Astrocyte of the spinal cord (primary cell): ENCODE results near the gene DNAJA3.

ENCODE experiments used
- DNase-seq: peaks from one replicate; pipeline ENCODE4 v3.0.0; 2011; ENCODE audit warnings: low read depth, low spot score
- H3K4me3 ChIP-seq: 2 replicates; pipeline ENCODE4 v1.5.1; 2011; ENCODE audit warnings: low read depth, mild to moderate bottlenecking, low read length, moderate library complexity
- in situ Hi-C: cut with HindIII; loops from 2 replicates; pipeline ENCODE4 v1.10.0; 2017; ENCODE audit warnings: low sequenced_read_pairs
- TF ChIP-seq, protein P1 (sequence below): IDR thresholded peaks from 2 replicates; pipeline ENCODE4 v1.5.1; 2012; ENCODE audit warnings: low read depth, mild to moderate bottlenecking, low read length, inconsistent platforms

DNAJA3 gene

GRCh38 chr16:4425378-4426020, at the start of gene DNAJA3:
Gene DNAJA3 (plus strand): TSS chr16:4425868. CDS start chr16:4425882, 14 bp downstream.
- in situ Hi-C loops, result no loop called here
- TF ChIP-seq, protein P1, sequence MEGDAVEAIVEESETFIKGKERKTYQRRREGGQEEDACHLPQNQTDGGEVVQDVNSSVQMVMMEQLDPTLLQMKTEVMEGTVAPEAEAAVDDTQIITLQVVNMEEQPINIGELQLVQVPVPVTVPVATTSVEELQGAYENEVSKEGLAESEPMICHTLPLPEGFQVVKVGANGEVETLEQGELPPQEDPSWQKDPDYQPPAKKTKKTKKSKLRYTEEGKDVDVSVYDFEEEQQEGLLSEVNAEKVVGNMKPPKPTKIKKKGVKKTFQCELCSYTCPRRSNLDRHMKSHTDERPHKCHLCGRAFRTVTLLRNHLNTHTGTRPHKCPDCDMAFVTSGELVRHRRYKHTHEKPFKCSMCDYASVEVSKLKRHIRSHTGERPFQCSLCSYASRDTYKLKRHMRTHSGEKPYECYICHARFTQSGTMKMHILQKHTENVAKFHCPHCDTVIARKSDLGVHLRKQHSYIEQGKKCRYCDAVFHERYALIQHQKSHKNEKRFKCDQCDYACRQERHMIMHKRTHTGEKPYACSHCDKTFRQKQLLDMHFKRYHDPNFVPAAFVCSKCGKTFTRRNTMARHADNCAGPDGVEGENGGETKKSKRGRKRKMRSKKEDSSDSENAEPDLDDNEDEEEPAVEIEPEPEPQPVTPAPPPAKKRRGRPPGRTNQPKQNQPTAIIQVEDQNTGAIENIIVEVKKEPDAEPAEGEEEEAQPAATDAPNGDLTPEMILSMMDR, result no peak
- peak; percentile 97 for DNase-seq
- H3K4me3 ChIP-seq, result peak within 1 kb of the TSS; percentile 97

- TF ChIP-seq, protein P1, result no peak
- peak; percentile 82 for DNase-seq
- no peak overlapping the region for H3K4me3 ChIP-seq
- in situ Hi-C loops, result no loop called here
Observed at GRCh38 chr16:4376126-4376892, 49.4 kb upstream of the DNAJA3 start.

- DNase-seq, result no peak
- H3K4me3 ChIP-seq, result no peak overlapping the region
- TF ChIP-seq, protein P1, result no peak
- in situ Hi-C loops, result no loop called here
Observed at GRCh38 chr16:4376893-4377572, 48.6 kb upstream of the DNAJA3 start.

DNA sequence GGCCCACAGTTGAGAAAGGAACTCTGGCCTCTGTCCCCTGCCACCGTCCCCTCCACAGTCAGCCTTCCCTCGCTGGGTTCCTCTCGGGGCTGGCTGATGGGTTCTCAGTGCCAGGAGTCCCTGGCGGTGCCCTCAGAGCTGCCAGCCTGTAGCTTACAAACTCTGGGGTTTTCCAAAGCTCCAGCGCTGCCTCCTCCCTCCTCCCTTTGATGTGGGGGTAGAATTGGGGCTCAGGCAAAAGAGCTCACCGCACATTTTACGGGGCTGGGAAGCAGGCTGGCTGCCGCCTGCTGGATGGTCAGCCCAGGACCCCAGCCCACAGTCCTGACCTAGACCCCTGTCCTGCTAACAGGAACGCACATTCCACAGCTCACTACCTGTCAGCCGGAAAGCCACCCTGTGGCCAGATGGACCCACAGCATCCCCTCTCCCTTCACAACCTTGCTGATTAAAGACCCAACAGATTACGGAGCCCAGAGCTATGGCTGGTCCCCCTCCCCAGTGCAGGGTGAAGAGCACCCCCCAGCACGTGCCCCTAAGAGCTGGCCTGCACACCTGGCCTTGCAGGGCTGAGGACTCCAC, 48.0 kb upstream of the DNAJA3 start:
- no peak overlapping the region for H3K4me3 ChIP-seq
- TF ChIP-seq, protein P1, result peak; percentile 23
- in situ Hi-C loops, result no loop called here
- no peak for DNase-seq

GRCh38 chr16:4378161-4378666, 47.5 kb upstream of the DNAJA3 start:
- no peak for DNase-seq
- TF ChIP-seq, protein P1, result no peak
- in situ Hi-C loops, result no loop called here

DNA sequence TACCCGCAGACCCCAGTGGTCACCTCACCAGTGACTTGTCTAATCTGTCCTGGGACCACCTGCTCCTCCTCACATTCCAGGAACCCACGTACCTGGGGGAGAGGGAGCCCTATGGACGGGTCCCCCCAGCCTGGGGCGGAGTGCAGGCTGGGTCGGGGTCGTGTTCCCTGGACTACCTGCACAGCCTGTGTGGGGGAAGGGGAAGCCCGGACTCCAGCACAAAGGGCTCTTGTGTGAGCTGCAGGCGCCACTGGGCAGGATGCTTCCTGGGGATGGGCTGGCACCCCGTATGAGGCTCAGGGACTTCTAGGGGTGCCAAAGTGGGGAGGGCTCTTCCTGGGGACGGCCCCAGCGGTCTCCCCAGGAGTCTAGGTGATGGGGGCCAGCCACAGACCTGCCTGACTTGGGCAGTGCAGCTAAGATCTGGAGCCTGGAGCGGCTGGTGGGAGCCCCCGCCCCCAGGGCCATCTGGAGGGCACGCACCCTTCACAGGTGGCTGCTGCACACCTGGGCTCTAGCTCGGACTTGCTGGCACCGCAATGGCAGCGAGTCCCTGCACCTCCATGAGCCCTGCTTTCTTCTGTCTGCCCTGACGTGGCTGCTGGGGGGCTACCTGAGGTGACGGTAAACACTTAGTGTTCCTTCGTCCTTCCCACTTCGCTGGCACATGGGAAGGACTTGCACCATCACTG, 46.5 kb upstream of the DNAJA3 start:
- H3K4me3 ChIP-seq, result no peak overlapping the region
- in situ Hi-C loops, result no loop called here

More at GRCh38 chr16:4378161-4378666, 47.5 kb upstream of the DNAJA3 start:
- no peak overlapping the region for H3K4me3 ChIP-seq

More for the DNA sequence above, 46.5 kb upstream of the DNAJA3 start:
- DNase-seq, result no peak
- TF ChIP-seq, protein P1, result no peak
